Spleen (tissue), 7 donors: ENCODE data around the gene MPZL3.

Source experiments
- CTCF ChIP-seq, 11 experiments: fragments of 200-600 bp in 7 of 11; fragments of 450-650 bp in 4 of 11; sonication (generic) in 4 of 11; IDR thresholded peaks in 8 of 11; conservative IDR thresholded peaks in 3 of 11; 1 replicate in 7 of 11; 2 replicates in 4 of 11; pipeline versions ENCODE4 v1.4.0 to v1.8.0; 2016 to 2021; ENCODE audit warnings: antibody characterized with exemption in 11 of 11, inconsistent platforms in 4 of 11, mild to moderate bottlenecking in 1 of 11
- POLR2A ChIP-seq, 3 donors: fragments of 450-650 bp; IDR thresholded peaks; one replicate each; pipeline ENCODE4 v1.5.1; 2017; ENCODE audit warnings: antibody characterized with exemption in 3 of 3, mild to moderate bottlenecking in 1 of 3
- donor health status: DM: no; HTN: no; CAD: no; lungs with moderate emphysema.
- donor health status: DM: no; HTN: no; CAD: no.
- donor health status: DM: no; HTN: no; CAD: no.

DNA sequence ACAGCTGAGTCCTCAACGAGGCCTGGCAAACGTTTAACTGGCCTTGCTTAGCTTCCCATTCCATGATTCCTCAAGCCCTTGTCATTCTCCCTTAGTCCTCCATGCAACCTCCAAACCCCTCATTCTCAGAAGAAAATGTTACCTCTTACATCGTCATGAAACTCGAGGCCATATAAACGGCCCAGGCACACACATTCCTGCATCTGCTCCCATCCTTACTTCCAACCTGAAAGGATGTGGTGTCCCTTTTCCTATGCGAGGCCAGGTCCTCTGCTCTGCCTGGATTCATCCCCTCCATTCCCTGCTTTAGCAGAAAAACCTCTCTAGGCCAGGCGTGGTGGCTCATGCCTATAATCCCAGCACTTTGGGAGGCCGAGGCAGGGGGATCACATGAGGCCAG, 9.0 kb downstream of the MPZL3 start:
- TF ChIP-seq CTCF (IDR thresholded peaks at IDR 0.05 in 8 of 11, conservative IDR thresholded peaks at IDR 0.05 in 3 of 11) (no peak), POLR2A (IDR thresholded peaks at IDR 0.05) (no peak)
